ENCODE results near the gene TACSTD2.

DNA sequence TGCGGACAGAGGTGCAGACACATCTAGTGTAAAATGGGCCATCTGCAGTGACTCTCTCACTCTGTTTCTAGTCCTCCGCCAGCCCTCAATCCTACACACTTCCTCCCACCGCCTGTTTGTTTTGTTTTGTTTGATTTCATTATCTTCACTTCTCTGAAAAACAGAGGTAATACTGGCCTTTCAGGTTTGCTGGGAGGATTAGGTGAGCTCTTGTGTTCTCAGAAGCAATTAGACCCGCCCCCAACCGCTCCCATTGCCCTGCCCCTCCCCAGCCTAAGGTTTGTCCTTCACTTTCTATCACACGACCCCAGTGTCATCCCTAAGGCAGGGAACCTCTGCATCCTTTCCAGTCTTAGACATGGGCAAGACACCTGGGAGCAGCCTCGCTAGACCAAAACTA lies 43.2 kb upstream of the TACSTD2 start:
- TF ChIP-seq, protein P1, sequence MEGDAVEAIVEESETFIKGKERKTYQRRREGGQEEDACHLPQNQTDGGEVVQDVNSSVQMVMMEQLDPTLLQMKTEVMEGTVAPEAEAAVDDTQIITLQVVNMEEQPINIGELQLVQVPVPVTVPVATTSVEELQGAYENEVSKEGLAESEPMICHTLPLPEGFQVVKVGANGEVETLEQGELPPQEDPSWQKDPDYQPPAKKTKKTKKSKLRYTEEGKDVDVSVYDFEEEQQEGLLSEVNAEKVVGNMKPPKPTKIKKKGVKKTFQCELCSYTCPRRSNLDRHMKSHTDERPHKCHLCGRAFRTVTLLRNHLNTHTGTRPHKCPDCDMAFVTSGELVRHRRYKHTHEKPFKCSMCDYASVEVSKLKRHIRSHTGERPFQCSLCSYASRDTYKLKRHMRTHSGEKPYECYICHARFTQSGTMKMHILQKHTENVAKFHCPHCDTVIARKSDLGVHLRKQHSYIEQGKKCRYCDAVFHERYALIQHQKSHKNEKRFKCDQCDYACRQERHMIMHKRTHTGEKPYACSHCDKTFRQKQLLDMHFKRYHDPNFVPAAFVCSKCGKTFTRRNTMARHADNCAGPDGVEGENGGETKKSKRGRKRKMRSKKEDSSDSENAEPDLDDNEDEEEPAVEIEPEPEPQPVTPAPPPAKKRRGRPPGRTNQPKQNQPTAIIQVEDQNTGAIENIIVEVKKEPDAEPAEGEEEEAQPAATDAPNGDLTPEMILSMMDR (IDR thresholded peaks at IDR 0.05) = no peak
- TF ChIP-seq EZH2 (IDR thresholded peaks at IDR 0.05; ENCODE audit: borderline replicate concordance, insufficient read depth, low read depth, low read length, poor library complexity, severe bottlenecking) = no peak
